Transverse colon (tissue), 4 donors: ENCODE results near the gene MIER2. TPM values are rescaled to one million over a fixed set of nuclear protein-coding genes. Genes with fewer than 3 reads are reported as not detected.
"Not testable (repeated sequence)": the region's sequence is repeated elsewhere in the genome, so short reads cannot be mapped to it uniquely, and the experiment has no call there.

ENCODE experiments used
- DNase-seq: peaks from one replicate; pipeline ENCODE4 v3.0.0-alpha.2; 2019
- H3K27ac ChIP-seq, 4 donors: fragments of 200-600 bp; sonication (generic); 2 replicates each; pipeline ENCODE4 v1.5.1; 2016 to 2018; ENCODE audit warnings: inconsistent platforms in 4 of 4
- H3K27me3 ChIP-seq: fragments of 200-600 bp; sonication (generic); 2 replicates; pipeline ENCODE4 v1.5.1; 2017; ENCODE audit warnings: inconsistent platforms
- H3K36me3 ChIP-seq, 4 donors: fragments of 200-600 bp; sonication (generic); 2 replicates each; pipeline ENCODE4 v1.5.1; 2017 to 2019; ENCODE audit warnings: inconsistent platforms in 4 of 4
- H3K4me1 ChIP-seq, 4 donors: fragments of 200-600 bp; sonication (generic); 2 replicates each; pipeline ENCODE4 v1.5.1; 2017 to 2020; ENCODE audit warnings: inconsistent platforms in 4 of 4
- H3K4me3 ChIP-seq, 4 donors: fragments of 200-600 bp; sonication (generic); 1 replicate in 1 of 4; 2 replicates in 3 of 4; pipeline versions ENCODE4 v1.5.1 to v1.6.1; 2017 to 2019; ENCODE audit warnings: inconsistent platforms in 4 of 4
- H3K9me3 ChIP-seq, 2 donors: fragments of 200-600 bp; sonication (generic); 2 replicates each; pipeline ENCODE4 v1.5.1; 2017 to 2019; ENCODE audit warnings: inconsistent platforms in 2 of 2
- EP300 ChIP-seq: sonication (generic); formaldehyde crosslinking; IDR thresholded peaks from one replicate; pipeline ENCODE4 v1.6.1; 2017; ENCODE audit warnings: antibody characterized with exemption, low read depth
- POLR2A ChIP-seq: fragments of 450-650 bp; IDR thresholded peaks from one replicate; pipeline ENCODE4 v1.6.1; 2016; ENCODE audit warnings: antibody characterized with exemption, mild to moderate bottlenecking, moderate library complexity
- POLR2AphosphoS5 ChIP-seq, 3 donors: sonication (generic); formaldehyde crosslinking; IDR thresholded peaks; one replicate each; pipeline ENCODE4 v1.6.1; 2016; ENCODE audit warnings: antibody characterized with exemption in 3 of 3
- WGBS, 2 donors: methylation state at CpG; one replicate each; pipeline ENCODE4 v1.1.5; 2018; ENCODE audit warnings: low coverage in 1 of 2; 5-methylcytosine and 5-hydroxymethylcytosine counted together
- in situ Hi-C, 4 donors: fragments of 200-750 bp; cut with MboI; loops; one replicate each; pipeline versions ENCODE4 v1.15.0 to v1.15.1; 2017; ENCODE audit warnings: low sequenced_read_pairs in 3 of 4, low pct_ligation_motif_present in 1 of 4, low pct_unique_long_range_greater_than_20kb in 1 of 4
- intact Hi-C: fragments of 100-400 bp; cut with DNase I; formaldehyde crosslinking; loops from one replicate; pipeline ENCODE4 v1.15.1; 2023; ENCODE audit warnings: low total_unique reads
- total RNA-seq, 4 donors: library from RNA; depleted of rRNA; stranded (reverse); fragments of >200 nt; gene quantifications; one replicate each; pipeline ENCODE4 v1.1.0, GENCODE V29; 2016
- TF ChIP-seq, protein P1 (sequence below), 5 experiments: fragments of 200-600 bp in 3 of 5; fragments of 450-650 bp in 2 of 5; sonication (generic) in 3 of 5; IDR thresholded peaks; 1 replicate in 2 of 5; 2 replicates in 3 of 5; pipeline ENCODE4 v1.5.1; 2016 to 2017; ENCODE audit warnings: antibody characterized with exemption in 5 of 5, inconsistent platforms in 3 of 5, mild to moderate bottlenecking in 2 of 5, moderate library complexity in 1 of 5

MIER2 gene
- total RNA-seq, 4 donors from 2014 or later, result 8.2 to 41.1 (median 16.7) TPM

DNA sequence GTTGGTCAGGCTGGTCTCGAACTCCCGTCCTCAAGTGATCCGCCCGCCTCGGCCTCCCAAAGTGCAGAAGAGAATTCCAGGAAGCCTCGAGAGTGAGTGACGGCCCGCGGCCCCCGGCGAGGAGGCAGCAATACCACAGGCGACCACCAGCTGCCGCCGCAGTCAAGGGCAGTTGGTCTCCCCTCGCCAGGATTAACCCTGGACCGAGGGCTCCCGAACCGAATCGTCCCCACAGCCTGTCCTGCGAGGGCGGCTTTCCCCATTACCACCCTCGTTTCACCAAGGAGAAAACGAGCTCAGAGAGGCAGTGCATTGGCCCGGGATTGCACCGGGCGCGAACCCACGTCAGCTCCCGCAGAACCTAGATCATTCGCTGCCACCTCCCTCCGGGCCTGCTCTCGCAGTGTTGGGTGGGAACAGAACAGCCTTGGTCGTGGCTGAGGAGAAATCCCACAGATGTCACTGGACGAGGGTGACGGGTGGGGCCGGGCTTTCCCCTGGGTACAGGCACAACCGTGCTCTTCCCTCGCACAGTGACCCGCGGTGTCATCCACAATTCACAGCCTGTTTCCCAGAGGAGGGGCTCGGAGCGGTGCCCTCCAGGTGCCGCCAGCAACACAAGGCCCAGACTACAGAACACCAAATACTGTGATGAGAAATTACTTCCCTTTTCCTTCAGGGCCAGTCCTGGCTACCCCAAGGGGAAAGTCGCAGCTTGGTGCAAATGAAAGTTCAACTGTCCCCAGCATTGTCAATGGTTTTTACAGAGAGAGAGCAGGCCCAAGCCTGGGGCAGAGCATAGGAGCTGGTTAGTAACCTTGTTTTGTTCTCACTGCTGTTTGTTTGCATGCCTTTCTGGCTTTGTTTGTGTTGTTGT lies 39.6 kb upstream of the MIER2 start:
- TF ChIP-seq EP300 (no peak), POLR2AphosphoS5 (IDR thresholded peaks at IDR 0.05) (no peak)
- TF ChIP-seq, protein P1, sequence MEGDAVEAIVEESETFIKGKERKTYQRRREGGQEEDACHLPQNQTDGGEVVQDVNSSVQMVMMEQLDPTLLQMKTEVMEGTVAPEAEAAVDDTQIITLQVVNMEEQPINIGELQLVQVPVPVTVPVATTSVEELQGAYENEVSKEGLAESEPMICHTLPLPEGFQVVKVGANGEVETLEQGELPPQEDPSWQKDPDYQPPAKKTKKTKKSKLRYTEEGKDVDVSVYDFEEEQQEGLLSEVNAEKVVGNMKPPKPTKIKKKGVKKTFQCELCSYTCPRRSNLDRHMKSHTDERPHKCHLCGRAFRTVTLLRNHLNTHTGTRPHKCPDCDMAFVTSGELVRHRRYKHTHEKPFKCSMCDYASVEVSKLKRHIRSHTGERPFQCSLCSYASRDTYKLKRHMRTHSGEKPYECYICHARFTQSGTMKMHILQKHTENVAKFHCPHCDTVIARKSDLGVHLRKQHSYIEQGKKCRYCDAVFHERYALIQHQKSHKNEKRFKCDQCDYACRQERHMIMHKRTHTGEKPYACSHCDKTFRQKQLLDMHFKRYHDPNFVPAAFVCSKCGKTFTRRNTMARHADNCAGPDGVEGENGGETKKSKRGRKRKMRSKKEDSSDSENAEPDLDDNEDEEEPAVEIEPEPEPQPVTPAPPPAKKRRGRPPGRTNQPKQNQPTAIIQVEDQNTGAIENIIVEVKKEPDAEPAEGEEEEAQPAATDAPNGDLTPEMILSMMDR (IDR thresholded peaks at IDR 0.05), result peak; percentile 47 to 55 (median 49)
- Histone ChIP-seq H3K9me3 (no peaks in the 10 kb centered on the region), H3K27me3 (peaks cover 40% of the 10 kb centered on the region), H3K4me1 (no peaks in the 10 kb centered on the region), H3K36me3 (no peaks in the 10 kb centered on the region), H3K4me3 (no peak overlapping the region), H3K27ac (no peak overlapping the region)
- DNase-seq, result no peak
- 34% methylated on average over 39 of the region's 44 CpGs; no CpG with 5 or more reads in 1 of the 2 donors for WGBS, 2 donors
- intact Hi-C loops, result no loop called here
- in situ Hi-C loops, result no loop called here

GRCh38 chr19:383040-383439 lies 38.4 kb upstream of the MIER2 start:
- no peak for DNase-seq
- TF ChIP-seq POLR2AphosphoS5 (IDR thresholded peaks at IDR 0.05), result no peak
- TF ChIP-seq POLR2A, result no peak
- no peak for TF ChIP-seq EP300
- TF ChIP-seq, protein P1 (IDR thresholded peaks at IDR 0.05), result no peak
- 67 to 81% methylated on average over 1 to 18 of the region's 19 CpGs for WGBS, 2 donors
- Histone ChIP-seq H3K4me1 (no peaks in the 10 kb centered on the region), H3K27me3 (peaks cover 35% of the 10 kb centered on the region), H3K27ac (no peak overlapping the region), H3K4me3 (no peak overlapping the region), H3K36me3 (no peaks in the 10 kb centered on the region), H3K9me3 (no peaks in the 10 kb centered on the region)
- intact Hi-C loops, result no loop called here
- in situ Hi-C loops, result no loop called here

GRCh38 chr19:382578-382977 lies 38.0 kb upstream of the MIER2 start:
- DNase-seq, H3K4me3 ChIP-seq, H3K36me3 ChIP-seq, in situ Hi-C loops, H3K9me3 ChIP-seq, intact Hi-C loops, H3K4me1 ChIP-seq, H3K27ac ChIP-seq: not testable (repeated sequence)
- peaks cover 33% of the 10 kb centered on the region for H3K27me3 ChIP-seq
- WGBS, 2 donors, result 52 to 66% methylated on average over 6 to 9 of the region's 9 CpGs

GRCh38 chr19:381901-382300 lies 37.3 kb upstream of the MIER2 start:
- H3K9me3 ChIP-seq, intact Hi-C loops, H3K4me1 ChIP-seq, in situ Hi-C loops, H3K4me3 ChIP-seq, H3K36me3 ChIP-seq, DNase-seq, H3K27ac ChIP-seq: not testable (repeated sequence)
- 57 to 64% methylated on average over 11 of the region's 11 CpGs for WGBS, 2 donors
- peaks cover 32% of the 10 kb centered on the region for H3K27me3 ChIP-seq

GRCh38 chr19:380618-381219 lies 36.1 kb upstream of the MIER2 start:
- H3K27ac ChIP-seq, H3K36me3 ChIP-seq, H3K4me1 ChIP-seq, H3K9me3 ChIP-seq, DNase-seq, H3K4me3 ChIP-seq, intact Hi-C loops, in situ Hi-C loops: not testable (repeated sequence)
- 69 to 84% methylated on average over 7 to 16 of the region's 17 CpGs for WGBS, 2 donors
- peaks cover 27% of the 10 kb centered on the region for H3K27me3 ChIP-seq
